ENCODE results near the gene VWA8. TPM values are rescaled to one million over a fixed set of nuclear protein-coding genes. Genes with fewer than 3 reads are reported as not detected.
"Not testable (repeated sequence)": the region's sequence is repeated elsewhere in the genome, so short reads cannot be mapped to it uniquely, and the experiment has no call there.

Gene VWA8
- total RNA-seq, 1 donor from 2014 or later = 33.4 TPM

DNA sequence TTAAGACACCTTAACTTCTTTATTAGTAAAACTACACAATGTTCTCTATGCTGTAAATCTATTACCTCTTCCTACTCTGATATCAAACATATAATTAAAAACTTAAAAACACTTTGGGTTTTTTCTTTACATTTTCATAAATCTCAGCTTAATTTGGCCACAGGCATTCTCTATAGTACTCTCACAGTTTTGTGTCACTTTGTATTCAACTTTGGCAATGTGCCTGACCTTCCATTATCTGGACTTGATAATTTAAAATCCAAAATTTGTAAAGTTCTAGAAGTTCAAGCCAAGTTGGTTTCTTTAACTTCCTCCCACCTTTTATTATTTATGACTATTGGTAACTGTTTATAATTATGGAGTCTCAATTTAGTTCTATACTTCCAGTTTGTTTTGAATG, 46.4 kb downstream of the VWA8 start:
- Histone ChIP-seq H3K36me3 (no peaks in the 10 kb centered on the region), H3K27me3 (no peaks in the 10 kb centered on the region), H3K4me3 (no peak overlapping the region), H3K27ac (no peak overlapping the region), H3K4me1 (peaks cover 19% of the 10 kb centered on the region), H3K9me3 (no peaks in the 10 kb centered on the region)
- intact Hi-C loops (cut with DNase I) = no loop called here
- TF ChIP-seq, protein P1, sequence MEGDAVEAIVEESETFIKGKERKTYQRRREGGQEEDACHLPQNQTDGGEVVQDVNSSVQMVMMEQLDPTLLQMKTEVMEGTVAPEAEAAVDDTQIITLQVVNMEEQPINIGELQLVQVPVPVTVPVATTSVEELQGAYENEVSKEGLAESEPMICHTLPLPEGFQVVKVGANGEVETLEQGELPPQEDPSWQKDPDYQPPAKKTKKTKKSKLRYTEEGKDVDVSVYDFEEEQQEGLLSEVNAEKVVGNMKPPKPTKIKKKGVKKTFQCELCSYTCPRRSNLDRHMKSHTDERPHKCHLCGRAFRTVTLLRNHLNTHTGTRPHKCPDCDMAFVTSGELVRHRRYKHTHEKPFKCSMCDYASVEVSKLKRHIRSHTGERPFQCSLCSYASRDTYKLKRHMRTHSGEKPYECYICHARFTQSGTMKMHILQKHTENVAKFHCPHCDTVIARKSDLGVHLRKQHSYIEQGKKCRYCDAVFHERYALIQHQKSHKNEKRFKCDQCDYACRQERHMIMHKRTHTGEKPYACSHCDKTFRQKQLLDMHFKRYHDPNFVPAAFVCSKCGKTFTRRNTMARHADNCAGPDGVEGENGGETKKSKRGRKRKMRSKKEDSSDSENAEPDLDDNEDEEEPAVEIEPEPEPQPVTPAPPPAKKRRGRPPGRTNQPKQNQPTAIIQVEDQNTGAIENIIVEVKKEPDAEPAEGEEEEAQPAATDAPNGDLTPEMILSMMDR (IDR thresholded peaks at IDR 0.05) = no peak
- no peak for TF ChIP-seq POLR2A (IDR thresholded peaks at IDR 0.05)
- TF ChIP-seq POLR2AphosphoS5 (IDR thresholded peaks at IDR 0.05; ENCODE audit: insufficient read depth in 1 of 2, low read depth in 1 of 2) = no peak
- DNase-seq (ENCODE audit: extremely low spot score in 2 of 2) = no peak

DNA sequence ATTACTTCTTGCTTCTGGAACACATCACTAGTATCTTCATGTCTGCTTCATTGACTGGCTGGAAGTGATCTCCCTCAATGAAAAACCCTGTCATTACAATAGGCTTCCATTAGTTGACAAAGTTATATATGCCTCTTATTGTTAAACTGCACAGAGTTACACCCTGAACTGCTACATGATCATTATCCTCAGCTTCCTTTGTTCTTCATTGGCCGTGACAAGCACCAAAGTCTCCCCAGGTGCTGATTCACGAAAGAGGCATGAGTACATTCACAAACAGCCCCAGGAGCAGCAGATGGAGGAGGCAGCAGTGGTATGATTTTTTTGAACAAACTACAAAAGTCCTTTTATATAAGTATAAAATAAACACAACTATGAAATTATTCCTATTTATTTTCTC, 51.4 kb downstream of the VWA8 start:
- no peak overlapping the region for H3K4me3 ChIP-seq
- H3K4me1 ChIP-seq = no peaks in the 10 kb centered on the region
- no peaks in the 10 kb centered on the region for H3K9me3 ChIP-seq
- no peaks in the 10 kb centered on the region for H3K27me3 ChIP-seq
- no peaks in the 10 kb centered on the region for H3K36me3 ChIP-seq
- intact Hi-C loops (cut with DNase I) = no loop called here
- no peak overlapping the region for H3K27ac ChIP-seq
- no peak for DNase-seq (ENCODE audit: extremely low spot score in 2 of 2)
- TF ChIP-seq POLR2A (IDR thresholded peaks at IDR 0.05) = no peak
- no peak for TF ChIP-seq POLR2AphosphoS5 (IDR thresholded peaks at IDR 0.05; ENCODE audit: insufficient read depth in 1 of 2, low read depth in 1 of 2)
- TF ChIP-seq, protein P1 (IDR thresholded peaks at IDR 0.05) = no peak

DNA sequence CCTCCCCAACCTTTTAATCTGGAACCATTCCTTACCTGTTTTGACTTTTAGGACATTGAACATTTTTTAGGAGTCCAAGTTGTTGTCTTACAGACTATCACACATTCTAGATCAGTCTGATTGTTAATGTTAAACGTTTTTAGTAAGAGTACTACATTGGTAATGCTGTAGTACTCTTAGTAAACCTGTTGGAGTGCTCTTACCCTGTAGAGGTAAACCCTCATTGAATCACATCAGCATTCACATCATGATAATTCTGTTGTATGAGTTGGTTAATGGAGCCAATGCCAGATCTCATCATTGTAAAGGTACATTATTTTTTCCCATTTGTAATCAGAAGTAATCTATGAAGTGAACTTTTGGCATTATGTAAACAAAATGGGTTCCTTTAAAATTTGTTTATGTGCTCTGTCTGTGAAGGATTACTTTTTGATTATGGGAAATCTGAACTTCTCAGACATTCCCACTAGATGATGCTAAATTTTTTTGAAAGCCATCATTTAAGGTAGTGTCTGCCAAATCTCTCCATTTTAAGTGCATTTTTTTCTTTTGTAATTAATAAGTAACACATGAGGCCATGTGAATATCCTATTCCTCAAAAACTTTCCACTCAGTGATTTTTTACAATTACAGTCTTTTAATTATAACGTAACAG, 55.2 kb downstream of the VWA8 start:
- no peak overlapping the region for H3K4me3 ChIP-seq
- H3K36me3 ChIP-seq = no peaks in the 10 kb centered on the region
- H3K27me3 ChIP-seq = no peaks in the 10 kb centered on the region
- TF ChIP-seq POLR2AphosphoS5 (IDR thresholded peaks at IDR 0.05; ENCODE audit: insufficient read depth in 1 of 2, low read depth in 1 of 2) = peak in 1 of 2 donors; percentile 11
- TF ChIP-seq, protein P1 (IDR thresholded peaks at IDR 0.05) = peak in 1 of 3 experiments; percentile 32
- no peak for TF ChIP-seq POLR2A (IDR thresholded peaks at IDR 0.05)
- H3K27ac ChIP-seq = no peak overlapping the region
- no peak for DNase-seq (ENCODE audit: extremely low spot score in 2 of 2)
- no peaks in the 10 kb centered on the region for H3K9me3 ChIP-seq
- intact Hi-C loops (cut with DNase I) = no loop called here
- H3K4me1 ChIP-seq = no peaks in the 10 kb centered on the region

DNA sequence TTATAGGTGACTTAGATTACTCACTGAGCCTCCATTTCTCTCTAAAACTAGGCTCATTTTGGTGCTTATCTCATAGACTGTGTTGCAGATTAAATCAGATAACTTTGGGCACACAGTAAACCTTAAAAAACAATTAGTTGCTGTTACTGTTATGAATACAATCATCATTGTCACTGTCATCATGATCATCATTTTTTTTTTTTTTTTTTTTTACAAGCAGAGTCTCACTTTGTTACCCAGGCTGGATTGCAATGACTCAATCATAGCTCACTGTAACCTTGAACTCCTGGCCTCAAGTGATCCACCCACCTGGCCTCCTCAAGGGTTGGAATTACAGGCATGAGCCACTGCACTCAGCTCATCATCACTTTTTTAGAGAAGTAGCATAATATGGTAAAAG, 60.0 kb downstream of the VWA8 start:
- Histone ChIP-seq H3K27me3 (no peaks in the 10 kb centered on the region), H3K4me3 (no peak overlapping the region), H3K27ac (no peak overlapping the region), H3K4me1 (no peaks in the 10 kb centered on the region), H3K36me3 (no peaks in the 10 kb centered on the region), H3K9me3 (no peaks in the 10 kb centered on the region)
- intact Hi-C loops (cut with DNase I) = no loop called here
- DNase-seq (ENCODE audit: extremely low spot score in 2 of 2) = no peak
- TF ChIP-seq, protein P1 (IDR thresholded peaks at IDR 0.05) = no peak
- TF ChIP-seq POLR2AphosphoS5 (IDR thresholded peaks at IDR 0.05; ENCODE audit: insufficient read depth in 1 of 2, low read depth in 1 of 2) = no peak
- TF ChIP-seq POLR2A (IDR thresholded peaks at IDR 0.05) = no peak

DNA sequence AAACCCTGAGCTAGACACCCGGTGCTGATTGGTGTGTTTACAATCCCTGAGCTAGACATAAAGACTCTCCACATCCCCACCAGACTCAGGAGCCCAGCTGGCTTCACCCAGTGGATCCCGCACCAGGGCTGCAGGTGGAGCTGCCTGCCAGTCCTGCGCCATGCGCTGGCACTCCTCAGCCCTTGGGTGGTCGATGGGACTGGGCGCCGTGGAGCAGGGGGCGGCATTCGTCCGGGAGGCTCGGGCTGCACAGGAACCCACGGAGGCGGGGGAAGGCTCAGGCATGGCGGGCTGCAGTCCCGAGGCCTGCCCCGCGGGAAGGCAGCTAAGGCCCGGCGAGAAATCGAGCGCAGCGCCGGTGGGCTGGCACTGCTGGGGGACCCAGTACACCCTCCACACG, 62.5 kb downstream of the VWA8 start:
- intact Hi-C loops (cut with DNase I); H3K27ac ChIP-seq; H3K4me3 ChIP-seq; H3K36me3 ChIP-seq; H3K9me3 ChIP-seq; H3K4me1 ChIP-seq; H3K27me3 ChIP-seq; DNase-seq (ENCODE audit: extremely low spot score in 2 of 2): not testable (repeated sequence)
